Left lung (tissue), 10 donors: ENCODE results near the gene ATP5F1D. TPM values are rescaled to one million over a fixed set of nuclear protein-coding genes. Genes with fewer than 3 reads are reported as not detected.

Experiments
- ATAC-seq: fragments of 200-7000 bp; cut with Tn5 transposase; one replicate; pipeline ENCODE4 v1.9.1; 2020; ENCODE audit warnings: moderate library complexity
- DNase-seq, 4 donors: peaks; one replicate each; pipeline ENCODE4 v3.0.0-alpha.2; 2013 to 2020
- H3K27ac ChIP-seq, 2 donors: fragments of 200-600 bp; sonication (generic) in 1 of 2; one replicate each; pipeline versions ENCODE4 v1.5.0 to v1.8.0; 2020 to 2021
- H3K27me3 ChIP-seq, 2 donors: fragments of 200-600 bp; sonication (generic) in 1 of 2; one replicate each; pipeline versions ENCODE4 v1.5.0 to v1.8.0; 2020 to 2021
- H3K36me3 ChIP-seq, 2 donors: fragments of 200-600 bp; sonication (generic) in 1 of 2; one replicate each; pipeline versions ENCODE4 v1.5.0 to v1.8.0; 2020 to 2021
- H3K4me1 ChIP-seq, 2 donors: fragments of 200-600 bp; one replicate each; pipeline ENCODE4 v1.8.0; 2021
- H3K4me3 ChIP-seq, 2 donors: fragments of 200-600 bp; sonication (generic) in 1 of 2; one replicate each; pipeline versions ENCODE4 v1.5.0 to v1.8.0; 2020 to 2021; ENCODE audit warnings: mild to moderate bottlenecking in 1 of 2
- H3K9me3 ChIP-seq, 2 donors: fragments of 200-600 bp; sonication (generic) in 1 of 2; one replicate each; pipeline versions ENCODE4 v1.5.0 to v1.8.0; 2020 to 2021
- CTCF ChIP-seq, 2 donors: fragments of 200-600 bp; sonication (generic) in 1 of 2; IDR thresholded peaks; one replicate each; pipeline versions ENCODE4 v1.5.0 to v1.8.0; 2021; ENCODE audit warnings: antibody characterized with exemption in 2 of 2
- intact Hi-C, 2 donors: fragments of 100-400 bp; cut with DNase I; formaldehyde crosslinking; loops; one replicate each; pipeline versions ENCODE4 v1.11.2 to v1.14.2; 2022
- polyA plus RNA-seq, 6 donors: library from polyadenylated mRNA; unstranded; fragments of 120-200 nt; gene quantifications; one replicate each; pipeline ENCODE4 v1.2.1, GENCODE V29; 2013; ENCODE audit not compliant: insufficient read length in 6 of 6
- total RNA-seq, 2 donors: library from RNA; stranded (reverse); fragmentation: NEBNext Ultra II Directional; extraction: Animal tissue kit (Norgen Biotek cat#: 25700); gene quantifications; one replicate each; pipeline ENCODE4 v1.2.1, GENCODE V29; 2021
- donor health status: DM: no; HTN: yes; CAD: no.
- donor health status: DM: no; HTN: no; CAD: no.

The ATP5F1D gene
- total and polyA plus RNA-seq, 8 donors: 55.0 to 161 (median 83.7) TPM

- intact Hi-C loops: no loop called here
- Histone ChIP-seq H3K27me3 (peaks cover 0 to 34% of the 10 kb centered on the region in 2 donors), H3K4me1 (peaks cover 10 to 32% of the 10 kb centered on the region in 2 donors), H3K4me3 (no peak overlapping the region), H3K9me3 (no peaks in the 10 kb centered on the region), H3K36me3 (peaks cover 0 to 2% of the 10 kb centered on the region in 2 donors), H3K27ac (no peak overlapping the region)
- no peak for TF ChIP-seq CTCF (IDR thresholded peaks at IDR 0.05)
- ATAC-seq (peak; percentile 1), DNase-seq (peak in 1 of 4 donors; percentile 41)
These were observed 8.4 kb upstream of the ATP5F1D start for GRCh38 chr19:1233115-1233667.

DNA sequence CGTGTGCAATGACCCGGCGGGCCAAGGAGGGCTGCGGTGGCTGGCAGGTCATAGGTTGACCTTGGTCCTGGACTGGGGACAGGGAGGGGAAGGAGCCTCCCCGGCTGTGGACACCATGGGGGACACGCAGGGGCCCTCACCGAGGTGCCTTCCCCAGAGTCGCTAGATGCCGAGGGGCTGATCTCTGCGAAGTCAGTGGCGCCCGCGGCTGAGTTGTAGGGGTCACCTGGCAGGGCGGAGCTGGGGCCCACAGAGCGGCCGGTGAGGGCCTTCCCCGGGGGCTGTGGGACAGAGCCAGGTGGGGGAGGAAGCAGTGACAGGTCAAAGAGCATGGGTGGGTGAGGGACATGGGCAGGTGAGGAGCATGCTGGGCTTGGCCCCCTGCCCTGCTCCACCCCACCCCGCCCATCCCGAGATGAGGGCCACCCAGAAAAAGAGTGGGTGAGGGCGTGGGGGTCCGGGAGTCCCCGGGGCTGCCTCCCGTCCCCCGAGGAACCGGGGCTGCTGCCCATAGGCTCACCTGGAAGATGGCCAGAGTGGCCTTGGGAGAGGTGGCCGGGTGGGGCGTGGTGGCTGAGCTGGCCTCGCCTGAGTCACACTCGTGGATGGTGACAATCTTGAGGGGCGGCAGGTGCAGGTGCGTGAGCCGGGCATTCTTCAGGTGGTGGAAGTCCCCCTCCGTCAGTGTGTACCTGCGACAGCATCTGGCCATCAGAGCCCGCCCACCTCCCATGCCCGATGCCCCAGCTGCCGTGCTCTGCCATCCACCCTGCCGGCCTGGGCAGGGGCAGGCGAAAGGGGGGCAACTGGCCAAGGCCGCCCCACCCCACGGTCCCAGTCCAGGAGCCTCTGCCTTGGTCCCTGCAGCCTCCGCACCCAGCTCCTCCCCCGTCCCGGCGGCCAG is 7.2 kb upstream of the ATP5F1D start:
- no peak for DNase-seq
- intact Hi-C loops: no loop called here
- H3K36me3 ChIP-seq: no peaks in the 10 kb centered on the region
- no peaks in the 10 kb centered on the region for H3K9me3 ChIP-seq
- no peak overlapping the region for H3K4me3 ChIP-seq
- no peak for ATAC-seq
- peaks cover 0 to 46% of the 10 kb centered on the region in 2 donors for H3K27me3 ChIP-seq
- H3K4me1 ChIP-seq: peaks cover 10 to 40% of the 10 kb centered on the region in 2 donors
- no peak for TF ChIP-seq CTCF (IDR thresholded peaks at IDR 0.05)
- H3K27ac ChIP-seq: no peak overlapping the region

- H3K4me3 ChIP-seq: no peak overlapping the region
- DNase-seq (no peak), ATAC-seq (no peak)
- no peaks in the 10 kb centered on the region for H3K36me3 ChIP-seq
- no peak overlapping the region for H3K27ac ChIP-seq
- H3K4me1 ChIP-seq: peaks cover 10 to 45% of the 10 kb centered on the region in 2 donors
- H3K27me3 ChIP-seq: peaks cover 0 to 52% of the 10 kb centered on the region in 2 donors
- no peak for TF ChIP-seq CTCF (IDR thresholded peaks at IDR 0.05)
- H3K9me3 ChIP-seq: no peaks in the 10 kb centered on the region
- intact Hi-C loops: no loop called here
These were observed 6.6 kb upstream of the ATP5F1D start for GRCh38 chr19:1234955-1235380.

- H3K9me3 ChIP-seq: no peaks in the 10 kb centered on the region
- peaks cover 0 to 59% of the 10 kb centered on the region in 2 donors for H3K27me3 ChIP-seq
- intact Hi-C loops: no loop called here
- no peak for DNase-seq
- no peak for TF ChIP-seq CTCF (IDR thresholded peaks at IDR 0.05)
- no peak overlapping the region for H3K4me3 ChIP-seq
- H3K4me1 ChIP-seq: peaks cover 13 to 54% of the 10 kb centered on the region in 2 donors
- H3K36me3 ChIP-seq: no peaks in the 10 kb centered on the region
- no peak for ATAC-seq
- no peak overlapping the region for H3K27ac ChIP-seq
These were observed 5.7 kb upstream of the ATP5F1D start for GRCh38 chr19:1235625-1236538.
